Mucosa of descending colon (tissue), 3 donors: ENCODE measurements around the gene FCN3. TPM values are rescaled to one million over a fixed set of nuclear protein-coding genes. Genes with fewer than 3 reads are reported as not detected.

Experiments
- ATAC-seq: fragments of 200-7000 bp; cut with Tn5 transposase; one replicate; pipeline ENCODE4 v1.9.1; 2020; ENCODE audit warnings: mild to moderate bottlenecking, moderate library complexity
- DNase-seq, 3 donors: peaks; one replicate each; pipeline ENCODE4 v3.0.0-alpha.2; 2020
- H3K36me3 ChIP-seq: fragments of 200-600 bp; one replicate; pipeline ENCODE4 v1.8.0; 2021; ENCODE audit warnings: low read depth, mild to moderate bottlenecking
- H3K4me1 ChIP-seq: fragments of 200-600 bp; one replicate; pipeline ENCODE4 v1.8.0; 2021; ENCODE audit warnings: low read depth, mild to moderate bottlenecking
- H3K4me3 ChIP-seq: fragments of 200-600 bp; one replicate; pipeline ENCODE4 v1.8.0; 2021; ENCODE audit warnings: mild to moderate bottlenecking
- H3K9me3 ChIP-seq: fragments of 200-600 bp; one replicate; pipeline ENCODE4 v1.8.0; 2021; ENCODE audit warnings: mild to moderate bottlenecking
- intact Hi-C, 2 donors: fragments of 100-400 bp; cut with DNase I in 1 of 2; cut with micrococcal nuclease in 1 of 2; formaldehyde crosslinking; loops; one replicate each; pipeline versions ENCODE4 v1.11.0 to v1.11.1; 2022; cut with DNase I, micrococcal nuclease
- total RNA-seq, 3 donors: library from RNA; stranded (reverse); fragmentation: NEBNext Ultra II Directional in 2 of 3; extraction: Animal tissue kit (Norgen Biotek cat#: 25700) in 2 of 3; gene quantifications; one replicate each; pipeline versions ENCODE4 v1.2.1 to v1.2.4, GENCODE V29; 2021 to 2023
- TF ChIP-seq, protein P1 (sequence below): fragments of 200-600 bp; IDR thresholded peaks from one replicate; pipeline ENCODE4 v1.8.0; 2022; ENCODE audit warnings: antibody characterized with exemption, mild to moderate bottlenecking
- donor health status: DM: no; HTN: no; CAD: no; lungs with moderate emphysema.
- donor health status: DM: no; HTN: no; CAD: no.
- donor health status: DM: no; HTN: yes; CAD: no.

The FCN3 gene
- total RNA-seq, 3 donors from 2014 or later = 0.60 to 0.79 TPM; not detected in 1

DNA sequence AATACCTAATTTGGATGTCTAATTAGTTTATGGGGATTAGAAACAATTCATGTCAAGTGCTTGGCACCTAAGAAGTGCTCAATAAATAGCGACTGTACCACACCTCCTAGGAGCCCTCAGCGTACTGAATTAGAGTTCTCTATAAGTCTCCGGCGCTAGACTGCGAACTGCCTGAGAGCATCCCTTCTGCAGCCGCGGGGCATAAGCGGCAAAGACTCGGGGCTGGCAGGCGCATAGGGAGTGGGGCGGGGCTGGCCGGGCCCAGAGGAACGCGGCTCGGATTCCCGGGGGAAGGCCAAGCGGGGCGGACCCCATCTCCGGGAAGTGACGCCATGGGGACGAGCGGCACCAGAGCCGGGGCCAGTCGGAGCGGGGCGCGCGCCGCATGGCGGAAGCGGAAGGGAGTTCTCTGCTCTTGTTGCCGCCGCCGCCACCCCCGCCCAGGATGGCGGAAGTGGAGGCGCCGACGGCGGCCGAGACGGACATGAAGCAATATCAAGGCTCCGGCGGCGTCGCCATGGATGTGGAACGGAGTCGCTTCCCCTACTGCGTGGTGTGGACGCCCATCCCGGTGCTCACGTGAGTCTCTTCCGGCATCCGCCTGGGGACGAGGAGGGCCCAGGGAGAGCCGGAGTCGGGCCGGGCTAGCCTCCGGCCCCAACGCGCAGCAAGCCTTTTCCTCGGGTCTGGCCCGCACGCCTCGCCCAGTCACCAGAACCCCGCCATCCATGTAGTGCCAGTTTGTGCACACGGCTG lies 52.6 kb downstream of the FCN3 start, which contains the start of gene TMEM222:
TMEM222 (plus strand) TSS at position 351 of the 756 bp plus-strand sequence; CDS start at position 386, 35 bp downstream.
- peak; percentile 99 for ATAC-seq
- intact Hi-C loops = no loop called here
- Histone ChIP-seq H3K4me1 (peaks cover 20% of the 10 kb centered on the region), H3K36me3 (no peaks in the 10 kb centered on the region), H3K4me3 (peak within 1 kb of the TSS; percentile 83), H3K9me3 (no peaks in the 10 kb centered on the region)
- DNase-seq = peak; percentile 96 to 99 (median 98)
- TF ChIP-seq, protein P1, sequence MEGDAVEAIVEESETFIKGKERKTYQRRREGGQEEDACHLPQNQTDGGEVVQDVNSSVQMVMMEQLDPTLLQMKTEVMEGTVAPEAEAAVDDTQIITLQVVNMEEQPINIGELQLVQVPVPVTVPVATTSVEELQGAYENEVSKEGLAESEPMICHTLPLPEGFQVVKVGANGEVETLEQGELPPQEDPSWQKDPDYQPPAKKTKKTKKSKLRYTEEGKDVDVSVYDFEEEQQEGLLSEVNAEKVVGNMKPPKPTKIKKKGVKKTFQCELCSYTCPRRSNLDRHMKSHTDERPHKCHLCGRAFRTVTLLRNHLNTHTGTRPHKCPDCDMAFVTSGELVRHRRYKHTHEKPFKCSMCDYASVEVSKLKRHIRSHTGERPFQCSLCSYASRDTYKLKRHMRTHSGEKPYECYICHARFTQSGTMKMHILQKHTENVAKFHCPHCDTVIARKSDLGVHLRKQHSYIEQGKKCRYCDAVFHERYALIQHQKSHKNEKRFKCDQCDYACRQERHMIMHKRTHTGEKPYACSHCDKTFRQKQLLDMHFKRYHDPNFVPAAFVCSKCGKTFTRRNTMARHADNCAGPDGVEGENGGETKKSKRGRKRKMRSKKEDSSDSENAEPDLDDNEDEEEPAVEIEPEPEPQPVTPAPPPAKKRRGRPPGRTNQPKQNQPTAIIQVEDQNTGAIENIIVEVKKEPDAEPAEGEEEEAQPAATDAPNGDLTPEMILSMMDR = peak; percentile 28

Other genes starting within 250 kb of the FCN3 start
- gene SLC9A1, start 219.7 kb downstream of the FCN3 start, total RNA-seq = 100 to 1,000 TPM in 1 of 3 donors, 10 to 100 TPM in 2; 77.9 to 126 (median 84.1) TPM
- gene WDTC1, start 140.2 kb downstream of the FCN3 start, total RNA-seq = 10 to 100 TPM; 35.2 to 56.4 (median 45.5) TPM
- gene TMEM222, start 52.7 kb downstream of the FCN3 start, total RNA-seq = 10 to 100 TPM; 30.0 to 30.9 (median 30.8) TPM
- 1 to 10 TPM; 4.2 to 9.7 (median 8.7) TPM for gene SYTL1, start 32.8 kb downstream of the FCN3 start, total RNA-seq
- gene MAP3K6, start 7.9 kb downstream of the FCN3 start, total RNA-seq = 10 to 100 TPM; 18.5 to 38.5 (median 28.5) TPM
- 1 to 10 TPM in 1 of 3 donors, under 1 TPM in 2; 0.29 to 1.3 (median 0.51) TPM for gene CD164L2, start 8.5 kb upstream of the FCN3 start, total RNA-seq
- gene GPR3, start 17.8 kb upstream of the FCN3 start, total RNA-seq = under 1 TPM in 1 of 3 donors, not detected in 2; 0.14 TPM
- gene WASF2, start 115.3 kb upstream of the FCN3 start, total RNA-seq = 100 to 1,000 TPM; 131 to 159 (median 134) TPM
- gene AHDC1, start 229.3 kb upstream of the FCN3 start, total RNA-seq = 10 to 100 TPM; 13.7 to 58.6 (median 18.7) TPM